Activated CD4-positive, CD25-positive, alpha-beta regulatory T cell treated with anti-CD3 and anti-CD28 coated beads, Interleukin-2, amount 50 U/mL, for 24 hours (primary cell): ENCODE results near the gene PCDHGA4.
A peak's percentile ranks its signal among the peaks of the same experiment; 100 is the strongest.
"Not testable (repeated sequence)": the region's sequence is repeated elsewhere in the genome, so short reads cannot be mapped to it uniquely, and the experiment has no call there.

Experiments
- ATAC-seq, 2 donors: fragments of 150-1000 bp; cut with Tn5 transposase; one replicate each; pipeline ENCODE4 v1.10.0; 2021; ENCODE audit warnings: mild to moderate bottlenecking in 1 of 2, moderate library complexity in 1 of 2

Gene PCDHGA4

DNA sequence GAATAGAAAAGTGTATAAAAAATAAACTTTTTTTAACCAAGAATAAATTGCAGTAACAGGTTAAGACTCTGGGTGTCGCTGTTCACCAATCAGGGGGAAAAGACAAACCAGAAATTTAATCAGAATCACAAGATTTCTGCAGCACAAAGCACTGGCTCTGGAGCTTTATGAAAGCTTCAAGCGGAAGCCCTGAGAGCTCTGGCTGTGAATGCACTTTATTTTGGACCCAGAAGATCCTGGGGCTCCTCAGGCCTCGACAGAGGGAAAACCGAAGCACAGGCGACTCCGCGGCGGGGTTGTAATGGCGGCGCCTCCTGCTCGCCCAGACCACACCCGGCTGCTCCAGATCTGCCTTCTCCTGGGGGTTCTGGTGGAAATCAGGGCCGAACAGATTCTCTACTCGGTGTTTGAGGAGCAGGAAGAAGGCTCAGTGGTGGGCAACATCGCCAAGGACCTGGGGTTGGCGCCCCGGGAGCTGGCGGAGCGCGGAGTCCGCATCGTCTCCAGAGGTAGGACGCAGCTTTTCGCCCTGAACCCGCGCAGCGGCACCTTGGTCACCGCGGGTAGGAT, at the start of gene PCDHGA4:
Gene PCDHGA4, plus strand, starts transcription at position 122 of the 570 bp plus-strand sequence. Its CDS starts 87 bp downstream, at position 209.
- no peak for ATAC-seq

DNA sequence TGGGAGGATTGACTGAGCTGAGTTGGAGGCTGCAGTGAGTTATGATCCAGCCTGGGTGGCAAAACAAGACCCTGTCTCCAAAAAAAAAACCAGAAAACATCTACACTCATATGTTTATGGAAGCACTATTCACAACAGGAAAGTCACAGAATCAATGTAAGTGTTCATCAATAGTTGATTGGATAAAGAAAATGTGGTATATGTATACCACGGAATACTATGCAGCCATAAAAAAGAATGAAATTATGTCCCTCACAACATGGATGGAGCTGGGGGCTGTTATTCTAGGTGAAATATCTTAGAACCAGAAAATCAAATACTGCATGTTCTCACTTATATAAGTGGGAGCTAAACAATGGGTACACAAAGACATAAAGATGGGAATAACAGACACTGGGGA, 48.2 kb upstream of the PCDHGA4 start:
- ATAC-seq: no peak

DNA sequence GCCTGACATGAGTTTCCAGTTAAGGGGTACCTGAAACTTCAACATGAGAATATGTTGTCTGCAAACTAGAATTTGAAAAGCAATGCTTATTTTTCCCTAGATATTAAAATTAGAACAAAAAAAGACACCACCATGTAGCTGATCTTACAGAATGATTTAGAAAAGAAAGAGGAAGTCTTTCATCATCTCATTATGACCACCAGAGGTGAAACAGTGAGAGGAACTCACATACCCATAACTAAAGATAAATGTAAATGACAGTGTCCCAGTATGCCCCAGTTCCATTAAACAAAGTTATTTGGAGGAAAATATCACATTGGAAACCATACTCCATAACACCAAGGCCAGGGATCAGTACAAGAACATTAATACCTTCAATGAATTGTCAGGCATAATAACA, 41.1 kb upstream of the PCDHGA4 start:
- no peak for ATAC-seq

DNA sequence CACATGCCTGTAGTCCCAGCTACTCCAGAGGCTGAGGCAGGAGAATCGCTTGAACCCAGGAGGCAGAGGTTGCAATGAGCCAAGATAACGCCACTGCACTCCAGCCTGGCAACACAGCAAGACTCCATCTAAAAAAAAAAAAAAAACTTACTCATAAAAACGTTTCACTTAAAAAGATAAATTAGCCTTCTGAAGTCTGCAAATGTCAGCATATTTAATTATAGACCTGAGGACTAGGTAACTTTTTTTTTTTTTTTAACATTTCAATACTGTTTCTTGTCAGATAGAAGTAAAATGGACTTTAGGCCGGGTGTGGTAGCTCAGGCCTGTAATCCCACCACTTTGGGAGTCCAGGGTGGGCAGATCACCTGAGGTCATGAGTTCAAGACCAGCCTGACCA, 37.9 kb upstream of the PCDHGA4 start:
- ATAC-seq: not testable (repeated sequence)

DNA sequence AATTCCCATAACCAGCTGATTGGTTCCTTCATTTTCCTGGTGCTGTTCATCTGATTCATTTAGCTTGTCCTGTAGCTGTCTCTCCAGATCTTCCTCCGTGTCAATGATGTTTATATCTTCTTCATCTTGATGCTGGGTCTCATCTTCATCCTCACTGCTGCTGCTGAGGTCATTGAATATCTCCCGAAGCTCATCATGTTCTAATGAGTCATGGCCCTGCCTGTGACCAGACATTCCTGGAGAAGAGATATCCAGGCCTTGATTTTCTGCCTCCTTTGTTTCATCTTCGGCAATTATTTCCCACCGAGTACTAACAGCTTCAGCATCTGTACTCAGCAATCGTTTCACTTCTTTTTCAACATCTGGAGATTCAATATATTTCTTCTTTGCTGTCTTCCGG, 35.6 kb upstream of the PCDHGA4 start:
- no peak for ATAC-seq

DNA sequence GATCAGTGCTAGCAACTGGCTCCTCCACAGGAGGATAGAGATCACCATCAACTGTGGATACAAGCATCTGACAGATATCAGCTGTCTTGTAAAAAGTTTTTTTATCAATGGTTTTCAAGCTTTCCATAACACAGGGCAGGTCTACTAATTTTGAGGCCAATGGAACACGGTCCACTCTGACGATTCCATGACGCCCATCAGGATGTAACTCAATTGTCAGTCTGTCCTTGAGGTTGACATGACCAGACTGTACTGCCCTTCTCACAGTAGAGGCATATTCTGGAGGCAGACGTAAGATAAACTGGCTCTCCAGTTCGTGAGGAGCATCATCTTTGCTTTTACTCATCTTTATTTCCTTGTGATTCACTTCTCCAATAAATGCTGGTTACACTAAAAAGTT, 35.1 kb upstream of the PCDHGA4 start:
- no peak for ATAC-seq

DNA sequence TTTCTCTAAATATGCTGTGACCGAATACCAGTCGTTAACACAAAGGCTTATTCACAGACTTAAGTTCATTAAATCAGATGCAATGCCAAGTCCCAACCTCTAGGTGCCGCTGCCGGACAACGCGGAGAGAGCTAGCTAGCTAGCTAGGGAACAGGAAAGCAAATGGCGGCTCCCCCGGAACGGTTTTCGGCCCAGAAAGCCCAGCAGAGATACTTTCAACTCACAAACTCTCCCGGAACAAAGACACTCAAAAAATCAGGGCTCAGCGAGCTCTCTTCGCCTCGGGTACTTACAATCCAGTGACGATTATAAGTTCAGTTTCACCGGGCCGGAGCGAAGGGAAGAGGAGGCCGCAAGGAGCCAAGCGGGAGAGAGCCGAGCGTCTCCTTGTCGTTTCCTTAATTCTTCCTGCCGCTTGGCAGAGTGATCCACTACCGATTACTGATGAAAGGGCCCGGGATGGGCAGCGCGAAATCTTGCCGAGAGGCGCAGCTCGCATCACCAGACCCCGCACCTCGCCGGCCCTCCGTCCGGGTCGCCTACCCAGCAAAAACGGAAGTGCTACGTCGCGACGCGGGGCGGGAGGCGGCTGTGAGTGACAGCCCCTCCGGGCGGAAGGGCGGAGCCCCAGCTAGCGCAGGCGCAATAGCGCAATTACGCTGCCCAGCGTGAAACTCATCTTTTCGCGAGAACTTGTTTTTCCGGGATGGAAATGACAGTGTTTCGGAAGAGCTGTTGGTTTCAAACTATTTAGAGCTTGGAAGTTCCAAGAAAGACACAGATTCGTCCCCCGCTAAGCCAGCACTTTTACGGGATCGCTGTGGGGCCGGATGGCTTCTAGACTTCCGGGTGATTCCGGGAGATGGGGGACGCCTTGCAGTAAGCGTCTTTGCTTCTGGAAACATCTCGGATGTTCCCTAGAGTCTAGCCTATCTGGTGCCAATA, 34.3 kb upstream of the PCDHGA4 start, which contains the start of gene TAF7:
Gene TAF7, minus strand, starts transcription at position 560 of the 945 bp plus-strand sequence. CDS start 740 bp downstream, outside the sequence.
- ATAC-seq: peak; percentile 93 to 94

DNA sequence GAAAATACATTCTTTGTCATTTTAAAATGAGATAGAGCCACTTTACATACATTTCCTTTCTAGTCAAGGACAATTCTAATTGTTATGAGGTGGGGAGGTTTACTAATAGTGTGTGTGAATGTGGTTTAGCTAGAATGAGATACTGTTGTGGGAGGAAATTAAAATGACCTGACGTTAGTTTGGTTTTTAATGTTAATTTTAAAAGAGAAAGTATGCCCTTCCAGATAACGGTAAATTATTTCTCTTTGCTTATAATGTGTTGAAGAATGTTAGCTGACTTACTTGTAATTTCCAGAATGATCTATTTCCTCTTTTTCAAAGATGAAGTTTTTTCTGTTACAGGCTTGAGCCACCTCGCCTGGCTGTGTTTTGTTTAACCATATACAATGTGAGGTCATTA, 32.6 kb upstream of the PCDHGA4 start:
- no peak for ATAC-seq

DNA sequence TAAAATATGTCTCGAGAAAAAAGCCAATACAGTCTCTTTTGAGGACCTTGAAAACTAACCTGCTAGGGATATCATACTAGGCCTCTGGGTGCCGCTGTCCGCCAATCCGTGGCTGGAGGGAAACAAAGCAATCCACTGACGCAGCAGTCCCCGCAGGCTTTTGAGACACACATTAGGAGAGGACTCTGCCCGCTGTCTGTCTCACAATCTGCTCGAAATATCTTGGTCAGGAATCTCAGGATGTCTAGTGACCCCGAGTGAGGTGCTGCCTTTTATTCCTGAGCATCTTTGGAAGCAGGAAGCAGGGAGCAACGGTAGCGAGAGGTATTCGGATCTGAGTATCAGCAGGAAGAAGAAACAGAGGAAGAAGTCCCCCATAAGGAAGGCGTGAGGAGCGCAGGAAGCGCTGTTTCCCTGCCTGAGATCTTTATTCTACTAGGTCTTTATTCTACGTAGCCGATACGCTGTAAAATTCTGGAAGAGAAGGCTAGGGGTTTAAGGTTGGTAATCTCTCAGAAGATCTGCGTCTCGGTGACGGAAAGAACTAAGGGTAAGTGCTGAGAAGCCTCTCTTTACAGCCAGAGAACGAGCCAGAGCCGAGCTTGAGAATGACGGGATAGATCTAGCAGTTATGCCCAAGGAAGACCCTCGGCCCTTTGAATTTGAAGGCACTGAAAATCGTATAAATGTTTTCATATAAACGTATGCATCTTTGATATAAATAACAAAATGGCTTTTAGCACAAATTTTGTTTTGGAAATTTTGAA, 28.6 kb upstream of the PCDHGA4 start:
- peak; percentile 94 for ATAC-seq

DNA sequence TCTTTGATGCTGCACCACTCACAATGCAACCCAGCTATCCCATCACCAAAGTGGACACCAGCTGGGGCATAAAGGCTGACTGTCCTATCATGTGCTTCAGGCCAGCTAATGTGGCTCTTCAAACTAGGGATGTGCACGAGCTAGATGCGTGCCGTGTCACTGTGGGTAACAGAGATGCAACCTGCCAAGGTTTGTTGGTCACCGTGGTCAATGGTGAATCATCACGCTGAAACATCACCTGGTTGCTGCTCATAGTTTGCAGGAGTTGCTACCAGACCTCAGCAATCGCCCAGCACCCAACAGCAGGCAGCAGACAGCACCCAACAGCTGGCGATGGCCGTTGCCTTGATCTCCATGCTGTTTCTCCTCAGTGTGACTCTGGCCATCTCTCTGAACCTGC, 26.6 kb upstream of the PCDHGA4 start:
- no peak for ATAC-seq

DNA sequence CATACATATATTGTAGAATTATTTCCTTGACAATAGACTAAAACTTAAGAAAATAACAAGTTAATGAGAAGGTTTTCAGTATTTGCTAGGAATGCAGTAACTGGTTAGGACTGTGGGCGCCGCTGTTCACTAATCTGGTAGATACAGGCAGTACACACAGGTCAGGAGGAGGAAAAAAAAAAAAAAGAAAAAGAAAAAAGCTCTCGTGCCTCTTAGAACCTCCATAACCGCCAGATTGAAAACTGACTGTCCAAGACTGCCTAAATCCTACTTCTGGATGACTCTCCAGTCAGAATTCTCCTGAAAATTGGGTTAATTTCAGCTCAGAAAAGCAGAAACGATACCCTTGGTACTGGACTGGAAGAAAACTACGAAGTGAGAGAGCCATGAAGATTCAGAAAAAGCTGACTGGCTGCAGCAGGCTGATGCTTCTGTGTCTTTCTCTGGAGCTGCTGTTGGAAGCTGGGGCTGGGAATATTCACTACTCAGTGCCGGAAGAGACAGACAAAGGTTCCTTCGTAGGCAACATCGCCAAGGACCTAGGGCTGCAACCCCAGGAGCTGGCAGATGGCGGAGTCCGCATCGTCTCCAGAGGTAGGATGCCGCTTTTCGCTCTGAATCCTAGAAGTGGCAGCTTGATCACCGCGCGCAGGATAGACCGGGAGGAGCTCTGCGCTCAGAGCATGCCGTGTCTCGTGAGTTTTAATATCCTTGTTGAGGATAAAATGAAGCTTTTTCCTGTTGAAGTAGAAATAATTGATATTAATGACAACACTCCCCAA, 24.3 kb upstream of the PCDHGA4 start, which contains the start of gene PCDHGA1:
Gene PCDHGA1, plus strand, starts transcription at position 216 of the 782 bp plus-strand sequence.
- no peak for ATAC-seq

DNA sequence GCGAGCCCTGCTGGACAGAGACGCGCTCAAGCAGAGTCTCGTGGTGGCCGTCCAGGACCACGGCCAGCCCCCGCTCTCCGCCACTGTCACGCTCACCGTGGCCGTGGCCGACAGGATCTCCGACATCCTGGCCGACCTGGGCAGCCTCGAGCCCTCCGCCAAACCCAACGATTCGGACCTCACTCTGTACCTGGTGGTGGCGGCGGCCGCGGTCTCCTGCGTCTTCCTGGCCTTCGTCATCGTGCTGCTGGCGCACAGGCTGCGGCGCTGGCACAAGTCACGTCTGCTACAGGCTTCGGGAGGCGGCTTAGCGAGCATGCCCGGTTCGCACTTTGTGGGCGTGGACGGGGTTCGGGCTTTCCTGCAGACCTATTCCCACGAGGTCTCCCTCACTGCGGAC, 22.2 kb upstream of the PCDHGA4 start:
- ATAC-seq: not testable (repeated sequence)

DNA sequence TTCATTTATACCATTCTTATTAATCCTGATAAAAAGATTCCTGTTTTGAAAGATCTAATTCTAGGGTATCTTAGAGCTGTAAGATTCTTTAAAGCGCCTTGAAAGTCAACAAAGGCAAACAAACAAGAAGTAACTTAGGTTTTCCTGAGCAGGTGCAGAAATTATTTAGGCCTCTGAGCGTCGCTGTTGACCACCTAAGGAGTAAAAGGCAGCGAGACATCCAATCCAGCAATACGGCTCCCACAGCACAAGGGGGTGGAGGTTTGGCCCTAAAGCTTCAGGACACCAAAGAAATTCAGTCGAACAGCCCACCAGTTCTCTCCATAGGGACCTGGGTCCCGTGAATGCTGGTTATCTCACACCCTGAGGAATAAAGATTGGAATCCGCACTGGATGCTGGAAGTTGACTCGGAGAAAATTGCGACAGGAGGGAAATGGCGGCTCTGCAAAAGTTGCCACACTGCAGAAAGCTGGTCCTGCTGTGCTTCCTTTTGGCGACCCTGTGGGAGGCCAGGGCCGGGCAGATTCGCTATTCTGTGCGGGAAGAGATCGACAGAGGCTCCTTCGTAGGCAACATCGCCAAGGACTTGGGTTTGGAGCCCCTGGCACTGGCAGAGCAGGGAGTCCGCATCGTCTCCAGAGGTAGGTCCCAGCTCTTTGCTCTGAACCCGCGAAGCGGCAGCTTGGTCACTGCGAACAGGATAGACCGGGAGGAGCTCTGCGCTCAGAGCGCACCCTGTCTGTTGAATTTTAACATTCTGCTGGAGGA, 16.1 kb upstream of the PCDHGA4 start, which contains the start of gene PCDHGA2:
Gene PCDHGA2, plus strand, starts transcription at position 223 of the 769 bp plus-strand sequence.
- no peak for ATAC-seq

DNA sequence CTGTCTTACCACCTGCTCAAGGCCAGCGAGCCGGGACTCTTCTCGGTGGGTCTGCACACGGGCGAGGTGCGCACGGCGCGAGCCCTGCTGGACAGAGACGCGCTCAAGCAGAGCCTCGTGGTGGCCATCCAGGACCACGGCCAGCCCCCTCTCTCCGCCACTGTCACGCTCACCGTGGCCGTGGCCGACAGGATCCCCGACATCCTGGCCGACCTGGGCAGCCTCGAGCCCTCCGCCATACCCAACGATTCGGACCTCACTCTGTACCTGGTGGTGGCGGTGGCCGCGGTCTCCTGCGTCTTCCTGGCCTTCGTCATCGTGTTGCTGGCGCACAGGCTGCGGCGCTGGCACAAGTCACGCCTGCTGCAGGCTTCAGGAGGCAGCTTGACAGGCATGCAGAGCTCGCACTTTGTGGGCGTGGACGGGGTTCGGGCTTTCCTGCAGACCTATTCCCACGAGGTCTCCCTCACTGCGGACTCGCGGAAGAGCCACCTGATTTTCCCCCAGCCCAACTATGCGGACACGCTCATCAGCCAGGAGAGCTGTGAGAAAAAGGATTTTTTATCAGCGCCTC, 14.0 kb upstream of the PCDHGA4 start:
- not testable (repeated sequence) for ATAC-seq

DNA sequence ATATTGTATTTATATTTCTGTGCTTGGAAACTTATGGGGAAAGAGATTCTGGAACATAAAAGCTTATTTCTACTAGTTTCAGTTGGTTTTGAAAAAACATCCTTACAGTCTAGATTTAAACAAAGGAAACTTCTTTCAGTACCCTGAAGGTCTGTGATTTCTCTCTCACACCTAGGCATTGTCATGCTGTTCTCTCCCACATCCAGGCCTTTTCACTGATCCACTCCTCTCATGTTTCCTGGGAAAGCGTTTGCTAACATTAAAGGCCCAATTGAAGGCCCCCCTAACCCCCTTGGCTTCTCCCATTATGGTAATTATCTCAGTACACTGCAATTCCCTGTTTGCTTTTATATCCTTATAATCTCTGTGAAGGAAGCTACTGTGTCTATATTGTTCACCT, 12.0 kb upstream of the PCDHGA4 start:
- ATAC-seq: no peak

DNA sequence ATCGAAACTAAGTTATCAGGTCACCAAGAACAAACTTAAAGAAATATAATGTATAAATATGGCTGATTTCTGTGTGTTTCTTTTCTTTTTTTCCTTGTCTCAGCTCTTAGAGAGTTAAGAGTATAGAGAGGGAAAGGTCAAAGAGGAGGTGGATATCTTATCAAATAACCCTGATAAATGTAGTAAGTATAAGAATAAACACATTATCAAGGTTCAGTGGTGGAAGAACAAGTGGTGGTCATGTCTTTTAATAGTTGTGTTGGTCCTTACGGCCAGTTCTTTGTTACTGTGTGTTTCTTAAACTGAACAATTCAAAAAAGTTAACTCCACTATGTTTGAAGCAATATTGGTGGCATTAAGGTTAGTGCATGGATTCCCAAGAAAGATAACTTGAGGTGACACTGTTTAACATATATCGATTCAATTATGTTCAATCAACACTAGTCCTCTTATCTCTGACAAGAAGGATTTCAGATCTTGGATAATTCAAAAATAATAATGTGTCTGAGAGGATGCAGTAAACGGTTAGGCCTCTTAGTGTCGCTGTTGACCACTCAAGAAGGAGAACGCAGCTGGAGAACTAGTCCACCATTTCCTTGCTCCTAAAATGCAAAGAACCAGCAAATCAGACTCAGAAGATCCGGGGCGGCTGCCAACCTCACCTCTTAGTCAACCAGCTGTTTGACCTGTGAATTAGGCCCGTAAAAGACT, 11.4 kb upstream of the PCDHGA4 start, which contains the start of gene PCDHGA3:
Gene PCDHGA3, plus strand, starts transcription at position 588 of the 711 bp plus-strand sequence. CDS start 205 bp downstream, outside the sequence.
- ATAC-seq: no peak

DNA sequence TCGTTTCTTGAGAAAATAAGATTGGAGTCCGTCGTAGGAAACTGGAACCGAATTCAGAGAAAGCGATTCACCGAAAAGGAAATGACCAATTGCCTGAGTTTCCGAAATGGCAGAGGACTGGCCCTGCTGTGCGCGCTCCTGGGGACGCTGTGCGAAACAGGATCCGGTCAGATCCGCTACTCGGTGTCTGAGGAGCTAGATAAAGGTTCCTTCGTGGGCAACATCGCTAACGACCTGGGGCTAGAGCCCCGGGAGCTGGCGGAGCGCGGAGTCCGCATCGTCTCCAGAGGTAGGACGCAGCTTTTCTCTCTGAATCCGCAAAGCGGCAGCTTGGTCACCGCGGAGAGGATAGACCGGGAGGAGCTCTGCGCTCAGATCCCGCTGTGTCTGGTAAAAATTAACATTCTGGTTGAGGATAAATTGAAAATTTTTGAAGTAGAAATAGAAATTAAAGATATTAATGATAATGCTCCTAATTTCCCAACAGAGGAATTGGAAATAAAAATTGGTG, 10.8 kb upstream of the PCDHGA4 start:
- no peak for ATAC-seq

DNA sequence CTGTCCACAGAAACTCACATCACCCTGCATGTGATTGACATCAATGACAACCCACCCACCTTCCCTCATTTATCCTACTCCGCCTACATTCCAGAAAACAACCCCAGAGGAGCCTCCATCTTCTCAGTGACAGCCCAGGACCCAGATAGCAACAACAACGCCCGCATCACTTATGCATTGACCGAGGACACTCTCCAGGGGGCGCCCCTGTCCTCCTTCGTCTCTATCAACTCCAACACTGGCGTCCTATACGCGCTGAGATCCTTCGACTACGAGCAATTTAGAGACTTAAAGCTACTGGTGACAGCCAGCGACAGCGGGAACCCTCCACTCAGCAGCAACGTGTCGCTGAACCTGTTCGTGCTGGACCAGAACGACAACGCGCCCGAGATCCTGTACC, 9.5 kb upstream of the PCDHGA4 start:
- no peak for ATAC-seq

DNA sequence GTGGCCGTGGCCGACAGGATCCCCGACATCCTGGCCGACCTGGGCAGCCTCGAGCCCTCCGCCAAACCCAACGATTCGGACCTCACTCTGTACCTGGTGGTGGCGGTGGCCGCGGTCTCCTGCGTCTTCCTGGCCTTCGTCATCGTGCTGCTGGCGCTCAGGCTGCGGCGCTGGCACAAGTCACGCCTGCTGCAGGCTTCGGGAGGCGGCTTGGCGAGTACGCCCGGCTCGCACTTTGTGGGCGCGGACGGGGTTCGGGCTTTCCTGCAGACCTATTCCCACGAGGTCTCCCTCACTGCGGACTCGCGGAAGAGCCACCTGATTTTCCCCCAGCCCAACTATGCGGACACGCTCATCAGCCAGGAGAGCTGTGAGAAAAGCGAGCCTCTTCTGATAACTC, 8.8 kb upstream of the PCDHGA4 start:
- ATAC-seq: not testable (repeated sequence)
